ENCODE measurements around the gene GABRG3. TPM values are rescaled to one million over a fixed set of nuclear protein-coding genes. Genes with fewer than 3 reads are reported as not detected.

The GABRG3 gene
- polyA plus RNA-seq, 2 of the 4 experiments (the other 2 are of a cell fraction): 0.08 to 0.18 TPM

GRCh38 chr15:27086149-27086548 lies 115.2 kb downstream of the GABRG3 start:
- Histone ChIP-seq H3K4me2 (no peak overlapping the region), H3K9me3 (peaks cover 10% of the 10 kb centered on the region; the same call in 2 of the 3 replicates), H3K4me3 (no peak overlapping the region), H3K4me1 (no peaks in the 10 kb centered on the region), H3K27ac (no peak overlapping the region)
- DNase-seq (ENCODE audit: low read depth in 1 of 2, low spot score in 1 of 2) (no peak), FAIRE-seq (no peak), ATAC-seq (no peak)
- POLR2A ChIA-PET: no interaction called here
- CTCF ChIA-PET: interaction anchor here (1.2 kb wide), 1 partner anchor 15 kb away, joined by 3 read pairs; no protein-coding TSS in a partner anchor
- WGBS (ENCODE audit: missing lambda C conversion rate): 50% methylated on average over 5 of the region's 5 CpGs
- no peak for TF ChIP-seq ATOH8 (CRISPR knock-in tag; IDR thresholded peaks at IDR 0.05; ENCODE audit: low read depth)

- FAIRE-seq: no peak
- Histone ChIP-seq H3K4me2 (no peak overlapping the region), H3K4me3 (no peak overlapping the region), H3K4me1 (no peaks in the 10 kb centered on the region; the same call in 2 of the 3 replicates), H3K9me3 (peaks cover 10% of the 10 kb centered on the region; the same call in 2 of the 3 replicates), H3K27ac (no peak overlapping the region)
- ATAC-seq: no peak
- no peak for DNase-seq (ENCODE audit: low read depth in 1 of 2, low spot score in 1 of 2)
- ChIA-PET CTCF (no interaction called here), POLR2A (no interaction called here)
- TF ChIP-seq ZFP36 (IDR thresholded peaks at IDR 0.05; ENCODE audit: borderline replicate concordance, partially characterized antibody) (no peak), RNF2 (IDR thresholded peaks at IDR 0.05; ENCODE audit: borderline replicate concordance, low read depth) (no peak), HMGXB4 (CRISPR knock-in tag; IDR thresholded peaks at IDR 0.05; ENCODE audit: borderline replicate concordance) (no peak), ZC3H11A (IDR thresholded peaks at IDR 0.05) (no peak), ELK1 (IDR thresholded peaks at IDR 0.05; ENCODE audit: low read depth, low read length) (no peak), PHF8 (IDR thresholded peaks at IDR 0.05; ENCODE audit: borderline replicate concordance, low read depth) (no peak), RAD21 (conservative IDR thresholded peaks at IDR 0.05 in 1 of 2, IDR thresholded peaks at IDR 0.05 in 1 of 2) (no peak), POLR2A (IDR thresholded peaks at IDR 0.05; ENCODE audit: low read length) (no peak), RFX5 (IDR thresholded peaks at IDR 0.05) (no peak), HOXB13 (CRISPR knock-in tag; IDR thresholded peaks at IDR 0.05; ENCODE audit: low read depth) (no peak), NPAS2 (CRISPR knock-in tag; IDR thresholded peaks at IDR 0.05; ENCODE audit: borderline replicate concordance) (no peak)
- WGBS (ENCODE audit: missing lambda C conversion rate): 54% methylated on average over 11 of the region's 11 CpGs
These were observed 115.8 kb downstream of the GABRG3 start for GRCh38 chr15:27086805-27087204.

GRCh38 chr15:27087651-27088583 lies 116.9 kb downstream of the GABRG3 start:
- no peak for FAIRE-seq
- DNase-seq (ENCODE audit: low read depth in 1 of 2, low spot score in 1 of 2): no peak
- Histone ChIP-seq H3K9me3 (peaks cover 10% of the 10 kb centered on the region; the same call in 2 of the 3 replicates), H3K4me3 (no peak overlapping the region), H3K4me1 (no peaks in the 10 kb centered on the region; the same call in 2 of the 3 replicates), H3K27ac (no peak overlapping the region), H3K4me2 (no peak overlapping the region)
- TF ChIP-seq CEBPB (IDR thresholded peaks at IDR 0.05): no peak
- TF ChIP-seq KDM1A (IDR thresholded peaks at IDR 0.05; ENCODE audit: low read depth): no peak
- no peak for TF ChIP-seq NR3C1 (IDR thresholded peaks at IDR 0.05)
- no peak for TF ChIP-seq RAD21 (conservative IDR thresholded peaks at IDR 0.05 in 1 of 2, IDR thresholded peaks at IDR 0.05 in 1 of 2)
- no peak for TF ChIP-seq RARB (CRISPR knock-in tag; IDR thresholded peaks at IDR 0.05)
- no peak for TF ChIP-seq BHLHE40 (IDR thresholded peaks at IDR 0.05; ENCODE audit: low read depth, low read length)
- no peak for TF ChIP-seq RFX5 (IDR thresholded peaks at IDR 0.05)
- no peak for TF ChIP-seq ESRRA (IDR thresholded peaks at IDR 0.05; ENCODE audit: borderline replicate concordance, low read length)
- no peak for TF ChIP-seq KDM5A (IDR thresholded peaks at IDR 0.05)
- TF ChIP-seq USF2 (IDR thresholded peaks at IDR 0.05): no peak
- TF ChIP-seq FOSB (CRISPR knock-in tag; IDR thresholded peaks at IDR 0.05): no peak
- ChIA-PET POLR2A (no interaction called here), CTCF (no interaction called here)
- WGBS (ENCODE audit: missing lambda C conversion rate): 62% methylated on average over 15 of the region's 27 CpGs
- ATAC-seq: no peak
